Activated CD8-positive, alpha-beta memory T cell treated with anti-CD3 and anti-CD28 coated beads for 4 hours (primary cell): Measurements from ENCODE around the gene SMCHD1.
"Not testable (repeated sequence)": the region's sequence is repeated elsewhere in the genome, so short reads cannot be mapped to it uniquely, and the experiment has no call there.

Experiments used
- DNase-seq, 2 donors: peaks; one replicate each; pipeline ENCODE4 v3.0.0-alpha.2; 2020; ENCODE audit warnings: low read depth in 2 of 2

SMCHD1 gene

GRCh38 chr18:2657788-2658458 is 2.4 kb downstream of the SMCHD1 start:
- DNase-seq = no peak

- DNase-seq = not testable (repeated sequence)
These were observed 5.3 kb downstream of the SMCHD1 start for GRCh38 chr18:2660849-2661248.

- not testable (repeated sequence) for DNase-seq
These were observed 6.8 kb downstream of the SMCHD1 start for GRCh38 chr18:2662288-2662687.

- no peak for DNase-seq
These were observed 7.5 kb downstream of the SMCHD1 start for GRCh38 chr18:2662990-2663389.

GRCh38 chr18:2672410-2672809 is 16.9 kb downstream of the SMCHD1 start:
- DNase-seq = no peak

- DNase-seq = no peak
These were observed 17.3 kb downstream of the SMCHD1 start for GRCh38 chr18:2672872-2673271.

GRCh38 chr18:2678933-2679332 is 23.4 kb downstream of the SMCHD1 start:
- DNase-seq = not testable (repeated sequence)

- DNase-seq = no peak
These were observed 24.8 kb downstream of the SMCHD1 start for GRCh38 chr18:2680216-2680792.

- no peak for DNase-seq
These were observed 26.6 kb downstream of the SMCHD1 start for GRCh38 chr18:2681993-2682603.

GRCh38 chr18:2683055-2683454 is 27.5 kb downstream of the SMCHD1 start:
- no peak for DNase-seq

GRCh38 chr18:2686349-2686968 is 30.9 kb downstream of the SMCHD1 start:
- no peak for DNase-seq

- no peak for DNase-seq
These were observed 32.0 kb downstream of the SMCHD1 start for GRCh38 chr18:2687390-2688001.

GRCh38 chr18:2692508-2692907 is 37.0 kb downstream of the SMCHD1 start:
- no peak for DNase-seq

GRCh38 chr18:2697184-2697583 is 41.7 kb downstream of the SMCHD1 start:
- no peak for DNase-seq

GRCh38 chr18:2699001-2699400 is 43.5 kb downstream of the SMCHD1 start:
- no peak for DNase-seq

- no peak for DNase-seq
These were observed 49.0 kb downstream of the SMCHD1 start for GRCh38 chr18:2704541-2704940.

GRCh38 chr18:2706903-2707302 is 51.4 kb downstream of the SMCHD1 start:
- no peak for DNase-seq

GRCh38 chr18:2707551-2708168 is 52.1 kb downstream of the SMCHD1 start:
- DNase-seq = no peak

- no peak for DNase-seq
These were observed 53.8 kb downstream of the SMCHD1 start for GRCh38 chr18:2709316-2709715.

GRCh38 chr18:2714140-2714539 is 58.6 kb downstream of the SMCHD1 start:
- DNase-seq = no peak

GRCh38 chr18:2715990-2716389 is 60.5 kb downstream of the SMCHD1 start:
- no peak for DNase-seq
